Vagina (tissue), 2 donors: Measurements from ENCODE around the gene RAD50.

Experiments
- POLR2A ChIP-seq, 2 donors: fragments of 450-650 bp; IDR thresholded peaks; one replicate each; pipeline ENCODE4 v1.6.1; 2017; ENCODE audit warnings: antibody characterized with exemption in 2 of 2, mild to moderate bottlenecking in 2 of 2, moderate library complexity in 2 of 2
- POLR2AphosphoS5 ChIP-seq, 2 donors: sonication (generic); formaldehyde crosslinking; IDR thresholded peaks; one replicate each; pipeline ENCODE4 v1.9.0; 2017; ENCODE audit warnings: antibody characterized with exemption in 2 of 2, mild to moderate bottlenecking in 2 of 2, low read depth in 1 of 2; ENCODE audit not compliant: insufficient read depth in 1 of 2
- TF ChIP-seq, protein P1 (sequence below), 3 experiments: fragments of 450-650 bp in 2 of 3; fragments of 200-600 bp in 1 of 3; sonication (generic) in 1 of 3; IDR thresholded peaks; one replicate each; pipeline ENCODE4 v1.5.1; 2017 to 2019; ENCODE audit warnings: antibody characterized with exemption in 3 of 3, mild to moderate bottlenecking in 2 of 3, moderate library complexity in 2 of 3

- TF ChIP-seq, protein P1, sequence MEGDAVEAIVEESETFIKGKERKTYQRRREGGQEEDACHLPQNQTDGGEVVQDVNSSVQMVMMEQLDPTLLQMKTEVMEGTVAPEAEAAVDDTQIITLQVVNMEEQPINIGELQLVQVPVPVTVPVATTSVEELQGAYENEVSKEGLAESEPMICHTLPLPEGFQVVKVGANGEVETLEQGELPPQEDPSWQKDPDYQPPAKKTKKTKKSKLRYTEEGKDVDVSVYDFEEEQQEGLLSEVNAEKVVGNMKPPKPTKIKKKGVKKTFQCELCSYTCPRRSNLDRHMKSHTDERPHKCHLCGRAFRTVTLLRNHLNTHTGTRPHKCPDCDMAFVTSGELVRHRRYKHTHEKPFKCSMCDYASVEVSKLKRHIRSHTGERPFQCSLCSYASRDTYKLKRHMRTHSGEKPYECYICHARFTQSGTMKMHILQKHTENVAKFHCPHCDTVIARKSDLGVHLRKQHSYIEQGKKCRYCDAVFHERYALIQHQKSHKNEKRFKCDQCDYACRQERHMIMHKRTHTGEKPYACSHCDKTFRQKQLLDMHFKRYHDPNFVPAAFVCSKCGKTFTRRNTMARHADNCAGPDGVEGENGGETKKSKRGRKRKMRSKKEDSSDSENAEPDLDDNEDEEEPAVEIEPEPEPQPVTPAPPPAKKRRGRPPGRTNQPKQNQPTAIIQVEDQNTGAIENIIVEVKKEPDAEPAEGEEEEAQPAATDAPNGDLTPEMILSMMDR (IDR thresholded peaks at IDR 0.05), result no peak
- TF ChIP-seq POLR2A (IDR thresholded peaks at IDR 0.05), result no peak
- no peak for TF ChIP-seq POLR2AphosphoS5 (IDR thresholded peaks at IDR 0.05; ENCODE audit: insufficient read depth in 1 of 2, low read depth in 1 of 2)
Measured at GRCh38 chr5:132592521-132592920, 35.7 kb downstream of the RAD50 start.
